Activated CD8-positive, alpha-beta memory T cell treated with anti-CD3 and anti-CD28 coated beads, Interleukin-2, amount 10 ng/mL, durations not matched to agents 7 days and 5 days (primary cell): ENCODE measurements around the gene FNIP1. TPM values are rescaled to one million over a fixed set of nuclear protein-coding genes. Genes with fewer than 3 reads are reported as not detected.
"Not testable (repeated sequence)": the region's sequence is repeated elsewhere in the genome, so short reads cannot be mapped to it uniquely, and the experiment has no call there.

ENCODE experiments used
- ATAC-seq: fragments of 150-1000 bp; cut with Tn5 transposase; one replicate; pipeline ENCODE4 v1.10.0; 2021; ENCODE audit warnings: moderate library complexity
- CTCF ChIA-PET: fragments of 350-600 bp; sonication (Branson Sonifier 250); formaldehyde crosslinking; loops from one replicate; lab custom pipeline; 2021; ENCODE audit warnings: antibody characterized with exemption; lab: Charles Lee
- DNase-seq: peaks from one replicate; pipeline ENCODE4 v3.0.0-alpha.2; 2020
- H3K27ac Mint-ChIP-seq: one replicate; pipeline ENCODE4 v1.8.0; 2021; ENCODE audit warnings: mild to moderate bottlenecking, mixed read lengths
- H3K27me3 Mint-ChIP-seq: one replicate; pipeline ENCODE4 v1.8.0; 2021; ENCODE audit warnings: mixed read lengths
- H3K36me3 Mint-ChIP-seq: one replicate; pipeline ENCODE4 v1.8.0; 2021; ENCODE audit warnings: mild to moderate bottlenecking, mixed read lengths
- H3K4me1 Mint-ChIP-seq: one replicate; pipeline ENCODE4 v1.8.0; 2021; ENCODE audit warnings: mixed read lengths
- H3K4me3 Mint-ChIP-seq: one replicate; pipeline ENCODE4 v1.8.0; 2021; ENCODE audit warnings: mild to moderate bottlenecking, moderate library complexity, mixed read lengths
- H3K9me3 Mint-ChIP-seq: one replicate; pipeline ENCODE4 v1.8.0; 2022; ENCODE audit warnings: low read depth, mixed read lengths
- total RNA-seq, 2 experiments: library from RNA; stranded (reverse); gene quantifications; one replicate each; pipeline ENCODE4 v1.2.3, GENCODE V29; 2021

The FNIP1 gene
- total RNA-seq, result 10 to 100 TPM; 25.5 to 30.3 TPM

DNA sequence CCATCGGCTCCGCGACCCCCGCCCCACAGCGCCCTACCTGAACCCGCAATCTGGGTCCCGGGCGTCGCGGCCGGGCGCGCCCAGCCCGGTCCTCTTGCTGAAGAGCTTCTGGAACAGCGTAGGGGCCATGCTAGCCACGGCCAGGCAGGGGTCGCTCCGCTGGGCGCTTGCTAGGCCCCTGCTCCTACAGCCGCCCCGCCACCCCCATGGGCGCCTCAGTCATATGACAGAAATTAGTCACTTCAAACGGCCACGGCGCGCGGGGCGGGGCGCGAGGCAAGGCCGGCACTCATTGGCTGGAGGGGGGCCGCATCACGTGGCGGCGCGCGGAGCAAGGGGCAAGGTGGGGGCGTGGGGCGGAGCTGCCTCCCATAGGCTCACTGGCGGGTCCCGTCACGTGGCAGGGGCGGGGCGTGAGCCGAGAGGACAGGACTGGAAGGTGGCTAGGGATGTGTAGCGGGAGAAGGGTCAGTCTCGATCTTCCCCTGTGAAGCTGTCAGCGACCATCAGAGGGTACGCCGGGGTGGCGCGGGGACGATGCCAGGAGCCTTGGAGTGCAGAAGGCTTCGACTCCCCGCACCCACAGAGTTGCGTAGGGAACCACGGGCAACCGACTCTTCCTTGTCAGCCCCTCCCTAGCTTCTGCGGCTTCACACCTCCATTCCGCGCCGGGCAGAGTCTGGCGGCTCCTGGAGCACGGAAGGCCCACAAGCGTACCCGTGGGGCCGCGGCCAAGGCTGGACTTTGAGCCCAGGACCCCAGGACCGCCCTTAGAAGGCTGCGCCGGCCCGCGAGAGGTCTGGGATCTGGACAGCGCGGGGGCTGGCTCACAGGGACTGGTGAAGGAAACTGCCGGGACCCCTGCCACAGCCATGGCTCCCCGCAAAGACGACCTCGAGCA is at the start of gene FNIP1:
TSS of gene FNIP1 (minus strand) at position 225 of the 901 bp plus-strand sequence. CDS start at position 129, 96 bp downstream.
- Mint-ChIP-seq H3K27ac (peak within 1 kb of the TSS; percentile 91), H3K27me3 (no peaks in the 10 kb centered on the region)
- CTCF ChIA-PET, result interaction anchor here (0.7 to 2.0 kb wide), 7 partner anchors 9 to 261 kb away, joined by 3 to 8 read pairs (median 4); no protein-coding TSS in a partner anchor

DNA sequence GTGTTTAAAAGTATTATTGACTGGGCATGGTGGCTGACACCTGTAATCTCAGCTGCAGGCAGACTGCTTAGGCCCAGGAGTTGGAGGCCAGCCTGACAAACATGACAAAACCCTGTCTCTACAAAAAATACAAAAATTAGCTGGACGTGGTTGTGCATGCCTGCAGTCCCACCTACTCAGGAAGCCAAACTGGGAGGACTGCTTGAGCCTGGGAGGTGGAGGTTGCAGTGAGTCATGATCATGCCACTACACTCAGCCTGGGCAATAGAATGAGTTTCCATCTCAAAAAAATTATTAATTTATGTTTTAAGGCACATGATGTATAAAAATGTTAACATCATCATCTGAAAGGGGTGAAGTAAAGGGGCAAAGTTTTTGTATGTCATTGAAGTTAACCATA is 49.7 kb upstream of the FNIP1 start:
- Mint-ChIP-seq H3K4me3 (no peak overlapping the region), H3K4me1 (no peaks in the 10 kb centered on the region), H3K27me3 (no peaks in the 10 kb centered on the region), H3K36me3 (peaks cover 31% of the 10 kb centered on the region), H3K27ac (no peak overlapping the region), H3K9me3 (peaks cover 34% of the 10 kb centered on the region)
- no peak for ATAC-seq
- DNase-seq, result no peak
- CTCF ChIA-PET, result no interaction called here

More for the DNA sequence above, at the start of gene FNIP1:
- peak within 1 kb of the TSS; percentile 97 for H3K4me3 Mint-ChIP-seq
- ATAC-seq (peak; percentile 96), DNase-seq (peak; percentile 99)
- H3K9me3 Mint-ChIP-seq, result no peaks in the 10 kb centered on the region
- H3K36me3 Mint-ChIP-seq, result peaks cover 29% of the 10 kb centered on the region
- peaks cover 33% of the 10 kb centered on the region for H3K4me1 Mint-ChIP-seq

DNA sequence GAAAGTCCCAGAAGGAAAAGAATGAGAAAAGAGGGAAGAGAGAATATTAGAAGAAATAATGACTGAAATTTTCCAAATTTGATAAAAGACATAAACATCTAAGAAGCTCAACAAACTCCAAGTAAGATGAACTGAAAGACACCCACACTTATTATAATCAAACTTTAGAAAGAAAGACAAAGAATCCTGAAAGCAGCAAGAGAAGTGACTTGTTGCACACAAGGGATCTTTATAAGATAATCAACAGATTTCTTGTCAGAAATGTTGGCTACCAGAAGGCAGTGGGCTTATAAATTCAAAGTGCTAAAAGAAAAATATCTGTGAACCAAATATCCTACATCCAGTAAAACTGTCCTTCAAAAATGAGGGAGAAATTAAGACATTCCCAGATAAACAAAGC is 49.0 kb upstream of the FNIP1 start:
- DNase-seq (no peak), ATAC-seq (no peak)
- H3K36me3 Mint-ChIP-seq, result peaks cover 31% of the 10 kb centered on the region
- H3K27ac Mint-ChIP-seq, result no peak overlapping the region
- CTCF ChIA-PET, result no interaction called here
- H3K4me3 Mint-ChIP-seq, result no peak overlapping the region
- H3K4me1 Mint-ChIP-seq, result no peaks in the 10 kb centered on the region
- H3K27me3 Mint-ChIP-seq, result no peaks in the 10 kb centered on the region
- H3K9me3 Mint-ChIP-seq, result peaks cover 34% of the 10 kb centered on the region

DNA sequence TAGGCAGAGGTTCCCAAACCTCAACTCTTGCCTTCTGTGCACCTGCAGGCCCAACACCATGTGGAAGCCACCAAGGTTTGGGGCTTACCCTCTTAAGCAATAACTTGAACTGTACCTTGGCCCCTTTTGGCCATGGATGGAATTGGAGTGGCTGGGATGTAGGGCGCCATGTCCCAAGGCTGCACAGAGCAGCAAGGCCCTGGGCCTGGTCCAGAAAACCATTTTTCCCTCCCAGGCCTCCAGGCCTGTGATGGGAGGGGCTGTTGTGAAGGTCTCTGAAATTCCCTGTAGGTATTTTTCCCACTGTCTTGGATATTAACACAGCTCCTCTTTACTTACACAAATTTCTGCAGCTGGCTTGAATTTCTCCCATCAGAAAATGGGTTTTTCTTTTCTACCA is 46.2 kb upstream of the FNIP1 start:
- peaks cover 36% of the 10 kb centered on the region for H3K9me3 Mint-ChIP-seq
- CTCF ChIA-PET, H3K27ac Mint-ChIP-seq, H3K4me1 Mint-ChIP-seq, DNase-seq, H3K4me3 Mint-ChIP-seq, ATAC-seq: not testable (repeated sequence)
- peaks cover 12% of the 10 kb centered on the region for H3K27me3 Mint-ChIP-seq
- peaks cover 26% of the 10 kb centered on the region for H3K36me3 Mint-ChIP-seq

DNA sequence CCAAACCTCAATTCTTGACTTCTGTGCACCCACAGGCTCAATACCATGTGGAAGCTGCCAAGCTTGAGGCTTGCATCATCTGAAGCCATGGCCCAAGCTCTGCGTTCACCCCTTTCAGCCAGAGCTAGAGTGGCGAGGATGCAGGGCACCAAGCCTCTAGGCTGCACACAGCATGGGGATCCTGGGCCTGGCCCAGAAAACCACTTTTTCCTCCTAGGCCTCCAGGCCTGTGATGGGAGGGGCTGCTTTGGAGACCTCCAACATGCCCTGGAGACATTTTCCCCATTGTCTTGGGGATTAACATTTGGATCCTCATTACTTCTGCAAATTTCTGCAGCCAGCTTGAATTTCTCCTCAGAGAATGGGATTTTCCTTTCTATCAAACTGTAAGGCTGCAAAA is 35.9 kb upstream of the FNIP1 start:
- CTCF ChIA-PET, H3K27ac Mint-ChIP-seq, ATAC-seq, DNase-seq, H3K36me3 Mint-ChIP-seq, H3K27me3 Mint-ChIP-seq, H3K4me3 Mint-ChIP-seq: not testable (repeated sequence)
- Mint-ChIP-seq H3K9me3 (peaks cover 16% of the 10 kb centered on the region), H3K4me1 (peaks cover 11% of the 10 kb centered on the region)

DNA sequence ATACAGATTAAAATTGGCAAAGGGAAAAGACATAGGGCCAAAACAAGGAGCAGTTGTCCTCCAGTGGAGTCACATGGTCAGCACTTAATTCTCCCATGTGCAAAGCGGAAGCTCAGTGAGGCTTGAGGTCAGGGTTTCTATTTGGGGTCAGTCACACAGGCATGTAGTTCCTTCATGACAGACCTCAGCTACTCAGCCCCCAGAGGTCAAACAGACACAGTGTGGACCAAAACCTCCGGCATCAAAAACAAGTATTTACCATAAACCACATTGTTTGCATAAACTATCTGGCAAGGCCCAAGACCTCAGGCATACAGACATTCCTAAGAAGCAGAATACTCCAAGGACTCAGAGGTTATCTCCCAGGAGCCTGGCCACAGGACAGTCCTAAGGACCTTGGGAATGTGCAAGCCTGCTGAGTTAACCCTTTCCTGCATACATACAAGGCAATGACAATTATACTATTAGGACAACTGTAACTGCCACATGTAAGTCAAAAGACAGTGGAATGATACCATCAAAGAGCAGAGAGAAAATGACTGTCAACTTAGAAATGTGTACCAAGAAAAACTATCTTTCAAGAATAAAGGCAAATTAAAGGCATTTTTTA is 28.7 kb upstream of the FNIP1 start:
- Mint-ChIP-seq H3K36me3 (peaks cover 2% of the 10 kb centered on the region), H3K27me3 (peaks cover 14% of the 10 kb centered on the region), H3K27ac (no peak overlapping the region), H3K9me3 (peaks cover 4% of the 10 kb centered on the region), H3K4me3 (no peak overlapping the region), H3K4me1 (peaks cover 11% of the 10 kb centered on the region)
- CTCF ChIA-PET, result no interaction called here
- DNase-seq (no peak), ATAC-seq (no peak)

DNA sequence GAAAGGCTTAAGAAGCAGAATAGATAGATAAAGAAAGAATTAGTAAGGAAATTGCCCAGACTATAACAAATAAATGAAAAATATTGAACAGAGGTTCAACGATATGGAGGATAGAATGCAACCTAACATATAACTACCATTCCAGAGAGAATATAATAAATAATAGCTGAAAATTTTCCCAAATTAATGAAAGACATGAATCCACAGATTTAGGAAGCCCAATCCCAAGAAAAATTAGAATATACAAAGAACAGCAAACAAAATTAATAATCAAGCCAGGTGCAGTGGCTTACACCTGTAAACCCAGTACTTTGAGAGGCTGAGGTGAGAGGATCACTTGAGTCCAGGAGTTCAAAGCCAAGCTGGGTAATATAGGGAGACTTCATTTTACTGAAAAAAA is 27.8 kb upstream of the FNIP1 start:
- Mint-ChIP-seq H3K4me3 (no peak overlapping the region), H3K4me1 (peaks cover 5% of the 10 kb centered on the region), H3K36me3 (peaks cover 2% of the 10 kb centered on the region), H3K9me3 (no peaks in the 10 kb centered on the region), H3K27me3 (peaks cover 18% of the 10 kb centered on the region), H3K27ac (no peak overlapping the region)
- CTCF ChIA-PET, result no interaction called here
- ATAC-seq, result no peak
- DNase-seq, result no peak

DNA sequence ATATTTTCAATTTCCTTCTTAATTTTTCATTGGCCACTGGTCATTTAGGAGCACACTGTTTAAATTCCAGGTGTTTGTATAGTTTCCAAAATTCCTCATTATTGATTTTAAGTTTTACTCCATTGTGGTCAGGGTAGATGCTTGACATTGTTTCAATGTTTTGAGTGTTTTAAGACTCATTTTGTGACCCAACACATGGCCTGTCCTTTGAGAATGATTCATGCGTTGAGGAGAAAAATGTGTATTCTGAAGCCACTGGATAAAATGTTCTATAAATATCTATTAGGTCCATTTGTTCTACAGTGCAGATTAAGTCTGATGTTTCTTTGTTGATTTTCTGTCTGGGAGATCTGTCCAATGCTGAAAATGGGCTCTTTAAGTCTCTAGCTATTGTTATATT is 24.4 kb upstream of the FNIP1 start:
- H3K9me3 Mint-ChIP-seq, result no peaks in the 10 kb centered on the region
- peaks cover 7% of the 10 kb centered on the region for H3K4me1 Mint-ChIP-seq
- H3K4me3 Mint-ChIP-seq, result no peak overlapping the region
- H3K27ac Mint-ChIP-seq, result no peak overlapping the region
- ATAC-seq, result no peak
- no peak for DNase-seq
- H3K27me3 Mint-ChIP-seq, result peaks cover 18% of the 10 kb centered on the region
- CTCF ChIA-PET, result no interaction called here
- H3K36me3 Mint-ChIP-seq, result no peaks in the 10 kb centered on the region

DNA sequence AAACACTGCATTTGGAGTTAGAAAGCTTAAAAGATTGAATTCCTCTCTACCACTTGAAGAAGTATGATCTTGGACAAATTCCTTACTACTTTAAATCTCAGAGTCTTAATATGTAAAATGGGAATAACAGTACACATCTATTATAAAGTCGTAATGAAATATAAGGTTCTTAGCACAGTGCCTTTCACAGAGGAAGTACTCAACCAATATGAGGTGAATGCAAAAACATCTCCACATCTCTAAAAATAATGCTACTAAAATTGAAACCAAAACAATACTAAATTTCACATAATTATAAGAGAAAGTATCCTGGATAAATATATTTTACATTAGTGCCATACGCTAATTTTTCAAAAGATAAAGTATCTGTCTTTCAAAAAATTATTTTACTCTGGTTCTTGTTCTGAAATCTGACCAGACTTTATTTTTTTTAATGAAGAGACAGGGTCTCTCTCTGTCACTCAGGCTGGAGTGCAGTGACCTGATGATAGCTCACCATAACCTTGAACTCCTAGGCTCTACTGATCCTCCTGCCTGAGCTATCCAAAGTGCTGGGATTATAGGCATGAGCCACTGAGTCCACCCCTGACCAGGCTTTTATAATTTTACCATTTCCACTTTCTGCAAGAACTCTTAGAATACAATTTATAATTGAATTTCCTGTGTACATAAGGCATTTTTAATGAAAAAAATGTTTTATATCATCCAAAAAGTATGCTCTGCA is 21.3 kb upstream of the FNIP1 start:
- no peak overlapping the region for H3K27ac Mint-ChIP-seq
- peaks cover 18% of the 10 kb centered on the region for H3K27me3 Mint-ChIP-seq
- H3K4me3 Mint-ChIP-seq, result no peak overlapping the region
- CTCF ChIA-PET, result no interaction called here
- no peaks in the 10 kb centered on the region for H3K9me3 Mint-ChIP-seq
- no peaks in the 10 kb centered on the region for H3K36me3 Mint-ChIP-seq
- H3K4me1 Mint-ChIP-seq, result peaks cover 7% of the 10 kb centered on the region
- DNase-seq, result no peak
- ATAC-seq, result no peak

DNA sequence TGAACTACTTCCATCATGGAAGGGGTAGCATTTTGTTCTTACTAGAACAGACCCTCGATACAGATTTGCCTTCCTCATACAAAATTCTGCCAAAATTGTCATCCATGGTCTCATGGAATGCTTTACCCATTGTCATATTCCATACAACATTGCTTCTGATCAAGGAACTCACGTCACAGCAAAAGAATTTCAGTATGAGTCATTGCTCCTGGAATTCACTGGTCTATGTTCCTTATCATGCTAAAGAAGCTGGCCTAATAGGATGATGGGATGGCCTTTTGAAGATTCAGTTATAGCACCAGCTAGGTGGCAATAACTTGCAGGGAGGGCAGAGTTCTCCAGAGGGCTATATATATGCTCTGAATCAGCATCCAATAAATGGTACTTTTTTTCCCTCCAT is 18.2 kb upstream of the FNIP1 start:
- no peak for DNase-seq
- H3K9me3 Mint-ChIP-seq, result no peaks in the 10 kb centered on the region
- no peak for ATAC-seq
- no peak overlapping the region for H3K27ac Mint-ChIP-seq
- H3K4me1 Mint-ChIP-seq, result peaks cover 7% of the 10 kb centered on the region
- no peak overlapping the region for H3K4me3 Mint-ChIP-seq
- H3K27me3 Mint-ChIP-seq, result no peaks in the 10 kb centered on the region
- CTCF ChIA-PET, result no interaction called here
- no peaks in the 10 kb centered on the region for H3K36me3 Mint-ChIP-seq

DNA sequence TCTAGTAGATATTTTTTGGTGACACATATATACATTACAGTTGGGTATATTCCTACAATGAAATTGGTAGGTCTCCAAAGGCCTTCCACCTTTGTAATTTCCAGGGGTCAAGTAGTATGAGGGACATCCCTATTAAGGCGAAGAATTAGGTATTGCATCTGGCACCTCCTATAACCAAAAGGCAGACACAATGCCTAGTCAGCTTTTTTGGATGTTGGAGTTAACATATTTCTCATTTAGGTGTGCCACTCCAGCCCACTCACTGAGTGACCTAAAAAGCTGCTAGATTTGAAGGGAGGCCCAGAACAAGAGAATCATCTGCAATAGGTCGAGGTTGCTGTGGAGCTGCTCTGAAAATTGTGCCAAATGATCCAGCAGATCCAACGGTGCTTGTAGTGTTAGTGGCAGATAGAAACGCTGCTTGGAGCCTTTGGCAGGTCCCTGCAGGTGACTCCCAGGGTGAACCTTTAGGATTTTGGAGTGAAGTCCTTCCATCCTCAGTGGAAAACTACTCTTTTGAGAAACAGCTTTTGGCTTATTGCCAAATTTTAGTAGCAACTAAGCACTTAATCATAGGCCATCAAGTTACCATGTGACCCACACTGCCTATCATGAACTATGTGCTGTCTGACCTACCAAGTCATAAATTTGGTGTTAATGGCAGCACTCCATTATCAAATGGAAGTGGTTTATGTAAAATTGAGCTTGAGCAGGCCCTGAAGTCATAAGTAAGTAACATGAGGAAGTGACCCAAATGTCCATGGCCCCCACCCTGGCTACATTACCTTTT is 15.7 kb upstream of the FNIP1 start:
- no peaks in the 10 kb centered on the region for H3K4me1 Mint-ChIP-seq
- no peak overlapping the region for H3K4me3 Mint-ChIP-seq
- ATAC-seq (no peak), DNase-seq (no peak)
- H3K27me3 Mint-ChIP-seq, result peaks cover 3% of the 10 kb centered on the region
- H3K36me3 Mint-ChIP-seq, result no peaks in the 10 kb centered on the region
- CTCF ChIA-PET, result interaction anchor here (3.6 to 3.8 kb wide), 2 partner anchors 194 to 251 kb away, joined by 21 to 42 read pairs; no protein-coding TSS in a partner anchor
- H3K27ac Mint-ChIP-seq, result no peak overlapping the region
- H3K9me3 Mint-ChIP-seq, result no peaks in the 10 kb centered on the region

DNA sequence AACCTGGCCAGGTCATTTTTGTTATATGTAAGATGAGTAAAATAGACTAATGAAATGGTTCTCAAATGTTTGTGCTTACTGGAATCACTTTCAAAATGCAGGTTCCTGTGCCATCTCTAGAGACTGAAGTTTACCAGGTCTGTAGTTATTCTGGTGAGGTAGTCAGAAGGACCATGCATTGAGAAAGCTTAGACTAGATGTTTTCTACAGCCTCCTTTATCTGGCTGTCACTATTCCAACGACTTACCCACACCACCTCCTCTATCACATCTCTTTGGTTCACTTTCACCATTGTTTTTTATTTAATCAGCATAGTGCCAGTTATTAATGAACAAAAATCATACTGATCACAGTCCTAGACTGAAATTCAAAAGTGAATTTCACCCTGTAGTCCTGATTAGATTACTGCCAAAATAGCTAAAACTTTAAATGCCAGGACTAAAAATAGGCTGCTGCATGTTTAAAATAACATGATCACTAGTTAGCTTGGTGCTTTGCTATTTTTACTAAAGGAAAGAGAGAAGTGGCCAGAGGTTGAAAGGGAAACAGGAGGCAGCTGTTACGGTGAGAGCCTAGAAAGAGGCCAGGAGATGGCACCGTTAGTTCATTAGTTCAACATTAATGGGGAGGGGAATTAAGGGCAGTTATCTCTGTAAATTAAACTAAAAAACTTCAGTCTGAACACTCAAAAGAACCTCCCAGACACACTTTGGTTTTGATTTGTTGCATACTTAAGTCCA is 13.9 kb upstream of the FNIP1 start:
- H3K9me3 Mint-ChIP-seq, result no peaks in the 10 kb centered on the region
- no peak for DNase-seq
- ATAC-seq, result peak; percentile 33

More for the DNA sequence above, 13.9 kb upstream of the FNIP1 start:
- Mint-ChIP-seq H3K27me3 (peaks cover 3% of the 10 kb centered on the region), H3K36me3 (no peaks in the 10 kb centered on the region), H3K4me1 (no peaks in the 10 kb centered on the region), H3K27ac (no peak overlapping the region), H3K4me3 (no peak overlapping the region)
- CTCF ChIA-PET, result interaction anchor here (0.6 to 3.8 kb wide), 15 partner anchors 10 to 254 kb away, joined by 3 to 42 read pairs (median 4); partner anchors contain the start of gene FNIP1
